HEK293 (cell line): ENCODE data around the gene NHSL2.

Source experiments
- GLIS2 ChIP-seq: fragments of 450-650 bp; formaldehyde crosslinking; IDR thresholded peaks from 2 replicates; pipeline ENCODE4 v1.5.1; 2016; ENCODE audit warnings: missing biosample characterization, missing genetic modification characterization
- ZBTB20 ChIP-seq: fragments of 450-650 bp; formaldehyde crosslinking; IDR thresholded peaks from 2 replicates; pipeline ENCODE4 v1.5.1; 2016; ENCODE audit warnings: missing biosample characterization, missing genetic modification characterization
- ZNF239 ChIP-seq: fragments of 450-650 bp; formaldehyde crosslinking; IDR thresholded peaks from 2 replicates; pipeline ENCODE4 v1.5.1; 2016; ENCODE audit warnings: missing biosample characterization, missing genetic modification characterization
- ZNF292 ChIP-seq: fragments of 450-650 bp; formaldehyde crosslinking; IDR thresholded peaks from 2 replicates; pipeline ENCODE4 v1.5.1; 2016; ENCODE audit warnings: low read depth, missing biosample characterization, missing genetic modification characterization, borderline replicate concordance
- ZNF791 ChIP-seq: fragments of 450-650 bp; formaldehyde crosslinking; IDR thresholded peaks from 2 replicates; pipeline ENCODE4 v1.5.1; 2016; ENCODE audit warnings: missing biosample characterization, missing genetic modification characterization
- TF ChIP-seq, protein P1 (sequence below): sonication (generic); formaldehyde crosslinking; IDR thresholded peaks from 2 replicates; pipeline ENCODE4 v1.8.1; 2022; ENCODE audit warnings: mild to moderate bottlenecking, moderate library complexity, missing genetic modification reagents
- TF ChIP-seq, protein P2 (sequence below): fragments of 450-650 bp; formaldehyde crosslinking; IDR thresholded peaks from 2 replicates; pipeline ENCODE4 v1.5.1; 2017; ENCODE audit warnings: missing biosample characterization, missing genetic modification characterization
- TF ChIP-seq, protein P3 (sequence below): fragments of 450-650 bp; formaldehyde crosslinking; IDR thresholded peaks from 2 replicates; pipeline ENCODE4 v1.5.1; 2016; ENCODE audit warnings: missing biosample characterization, missing genetic modification characterization, low read depth
- TF ChIP-seq, protein P4 (sequence below): fragments of 450-650 bp; formaldehyde crosslinking; conservative IDR thresholded peaks from 2 replicates; pipeline ENCODE4 v1.5.1; 2016; ENCODE audit warnings: low read depth, missing biosample characterization, missing genetic modification characterization
- TF ChIP-seq, protein P5 (sequence below): fragments of 450-650 bp; formaldehyde crosslinking; IDR thresholded peaks from 2 replicates; pipeline ENCODE4 v1.5.1; 2016; ENCODE audit warnings: missing biosample characterization, missing genetic modification characterization
- TF ChIP-seq, protein P6 (sequence below): fragments of 450-650 bp; formaldehyde crosslinking; IDR thresholded peaks from 2 replicates; pipeline ENCODE4 v1.5.1; 2016; ENCODE audit warnings: missing biosample characterization, missing genetic modification characterization

The NHSL2 gene

DNA sequence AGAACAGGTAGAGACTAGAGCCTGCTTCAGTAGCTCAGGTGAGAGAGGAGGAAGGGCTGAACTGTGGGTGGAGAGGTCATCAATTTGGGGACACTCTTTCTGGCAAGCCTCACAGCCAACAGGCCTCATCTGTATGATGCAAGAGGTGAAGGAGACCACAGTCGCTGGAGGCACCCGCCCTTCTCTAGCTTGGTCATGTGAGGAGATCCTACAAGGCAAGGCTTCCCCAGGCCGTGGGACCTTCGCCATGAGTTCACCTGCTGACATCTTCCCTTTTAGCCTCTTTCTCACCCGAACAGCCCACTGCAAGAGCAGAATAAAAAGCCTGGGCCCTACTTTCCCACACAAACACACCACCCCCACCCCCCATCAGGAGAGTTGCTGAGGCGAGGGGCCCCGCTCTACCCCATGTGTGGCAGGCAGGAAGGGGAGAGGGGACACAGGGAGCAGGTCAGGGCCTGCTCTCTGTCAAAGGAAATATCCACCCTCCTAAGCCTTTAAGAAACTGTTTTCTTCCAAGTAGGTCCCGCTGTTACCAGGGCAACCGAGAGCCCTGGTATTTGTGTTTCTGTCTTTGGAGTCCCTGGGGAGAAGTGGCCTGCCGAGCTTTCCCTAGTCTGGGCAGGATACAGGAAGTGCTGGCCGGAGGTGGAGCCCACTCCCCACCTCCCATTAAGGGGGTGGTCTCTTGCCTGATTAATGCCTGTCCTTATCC, 213.0 kb downstream of the NHSL2 start (continued):
- TF ChIP-seq, protein P1, sequence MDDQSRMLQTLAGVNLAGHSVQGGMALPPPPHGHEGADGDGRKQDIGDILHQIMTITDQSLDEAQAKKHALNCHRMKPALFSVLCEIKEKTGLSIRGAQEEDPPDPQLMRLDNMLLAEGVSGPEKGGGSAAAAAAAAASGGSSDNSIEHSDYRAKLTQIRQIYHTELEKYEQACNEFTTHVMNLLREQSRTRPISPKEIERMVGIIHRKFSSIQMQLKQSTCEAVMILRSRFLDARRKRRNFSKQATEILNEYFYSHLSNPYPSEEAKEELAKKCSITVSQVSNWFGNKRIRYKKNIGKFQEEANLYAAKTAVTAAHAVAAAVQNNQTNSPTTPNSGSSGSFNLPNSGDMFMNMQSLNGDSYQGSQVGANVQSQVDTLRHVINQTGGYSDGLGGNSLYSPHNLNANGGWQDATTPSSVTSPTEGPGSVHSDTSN = peak; percentile 36; the same call in 1 of the 2 replicates
- TF ChIP-seq, protein P2, sequence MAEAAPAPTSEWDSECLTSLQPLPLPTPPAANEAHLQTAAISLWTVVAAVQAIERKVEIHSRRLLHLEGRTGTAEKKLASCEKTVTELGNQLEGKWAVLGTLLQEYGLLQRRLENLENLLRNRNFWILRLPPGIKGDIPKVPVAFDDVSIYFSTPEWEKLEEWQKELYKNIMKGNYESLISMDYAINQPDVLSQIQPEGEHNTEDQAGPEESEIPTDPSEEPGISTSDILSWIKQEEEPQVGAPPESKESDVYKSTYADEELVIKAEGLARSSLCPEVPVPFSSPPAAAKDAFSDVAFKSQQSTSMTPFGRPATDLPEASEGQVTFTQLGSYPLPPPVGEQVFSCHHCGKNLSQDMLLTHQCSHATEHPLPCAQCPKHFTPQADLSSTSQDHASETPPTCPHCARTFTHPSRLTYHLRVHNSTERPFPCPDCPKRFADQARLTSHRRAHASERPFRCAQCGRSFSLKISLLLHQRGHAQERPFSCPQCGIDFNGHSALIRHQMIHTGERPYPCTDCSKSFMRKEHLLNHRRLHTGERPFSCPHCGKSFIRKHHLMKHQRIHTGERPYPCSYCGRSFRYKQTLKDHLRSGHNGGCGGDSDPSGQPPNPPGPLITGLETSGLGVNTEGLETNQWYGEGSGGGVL (tag by site-specific recombination) = no peak
- no peak for TF ChIP-seq ZNF791 (tag by site-specific recombination)
- TF ChIP-seq, protein P3, sequence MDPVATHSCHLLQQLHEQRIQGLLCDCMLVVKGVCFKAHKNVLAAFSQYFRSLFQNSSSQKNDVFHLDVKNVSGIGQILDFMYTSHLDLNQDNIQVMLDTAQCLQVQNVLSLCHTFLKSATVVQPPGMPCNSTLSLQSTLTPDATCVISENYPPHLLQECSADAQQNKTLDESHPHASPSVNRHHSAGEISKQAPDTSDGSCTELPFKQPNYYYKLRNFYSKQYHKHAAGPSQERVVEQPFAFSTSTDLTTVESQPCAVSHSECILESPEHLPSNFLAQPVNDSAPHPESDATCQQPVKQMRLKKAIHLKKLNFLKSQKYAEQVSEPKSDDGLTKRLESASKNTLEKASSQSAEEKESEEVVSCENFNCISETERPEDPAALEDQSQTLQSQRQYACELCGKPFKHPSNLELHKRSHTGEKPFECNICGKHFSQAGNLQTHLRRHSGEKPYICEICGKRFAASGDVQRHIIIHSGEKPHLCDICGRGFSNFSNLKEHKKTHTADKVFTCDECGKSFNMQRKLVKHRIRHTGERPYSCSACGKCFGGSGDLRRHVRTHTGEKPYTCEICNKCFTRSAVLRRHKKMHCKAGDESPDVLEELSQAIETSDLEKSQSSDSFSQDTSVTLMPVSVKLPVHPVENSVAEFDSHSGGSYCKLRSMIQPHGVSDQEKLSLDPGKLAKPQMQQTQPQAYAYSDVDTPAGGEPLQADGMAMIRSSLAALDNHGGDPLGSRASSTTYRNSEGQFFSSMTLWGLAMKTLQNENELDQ (tag by site-specific recombination) = no peak
- TF ChIP-seq GLIS2 = peak; percentile 30; the same call in 1 of the 2 replicates
- TF ChIP-seq, protein P4, sequence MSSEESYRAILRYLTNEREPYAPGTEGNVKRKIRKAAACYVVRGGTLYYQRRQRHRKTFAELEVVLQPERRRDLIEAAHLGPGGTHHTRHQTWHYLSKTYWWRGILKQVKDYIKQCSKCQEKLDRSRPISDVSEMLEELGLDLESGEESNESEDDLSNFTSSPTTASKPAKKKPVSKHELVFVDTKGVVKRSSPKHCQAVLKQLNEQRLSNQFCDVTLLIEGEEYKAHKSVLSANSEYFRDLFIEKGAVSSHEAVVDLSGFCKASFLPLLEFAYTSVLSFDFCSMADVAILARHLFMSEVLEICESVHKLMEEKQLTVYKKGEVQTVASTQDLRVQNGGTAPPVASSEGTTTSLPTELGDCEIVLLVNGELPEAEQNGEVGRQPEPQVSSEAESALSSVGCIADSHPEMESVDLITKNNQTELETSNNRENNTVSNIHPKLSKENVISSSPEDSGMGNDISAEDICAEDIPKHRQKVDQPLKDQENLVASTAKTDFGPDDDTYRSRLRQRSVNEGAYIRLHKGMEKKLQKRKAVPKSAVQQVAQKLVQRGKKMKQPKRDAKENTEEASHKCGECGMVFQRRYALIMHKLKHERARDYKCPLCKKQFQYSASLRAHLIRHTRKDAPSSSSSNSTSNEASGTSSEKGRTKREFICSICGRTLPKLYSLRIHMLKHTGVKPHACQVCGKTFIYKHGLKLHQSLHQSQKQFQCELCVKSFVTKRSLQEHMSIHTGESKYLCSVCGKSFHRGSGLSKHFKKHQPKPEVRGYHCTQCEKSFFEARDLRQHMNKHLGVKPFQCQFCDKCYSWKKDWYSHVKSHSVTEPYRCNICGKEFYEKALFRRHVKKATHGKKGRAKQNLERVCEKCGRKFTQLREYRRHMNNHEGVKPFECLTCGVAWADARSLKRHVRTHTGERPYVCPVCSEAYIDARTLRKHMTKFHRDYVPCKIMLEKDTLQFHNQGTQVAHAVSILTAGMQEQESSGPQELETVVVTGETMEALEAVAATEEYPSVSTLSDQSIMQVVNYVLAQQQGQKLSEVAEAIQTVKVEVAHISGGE (tag by site-specific recombination) = no peak
- peak; percentile 67 for TF ChIP-seq ZBTB20 (tag by site-specific recombination)
- no peak for TF ChIP-seq ZNF239
- TF ChIP-seq, protein P5, sequence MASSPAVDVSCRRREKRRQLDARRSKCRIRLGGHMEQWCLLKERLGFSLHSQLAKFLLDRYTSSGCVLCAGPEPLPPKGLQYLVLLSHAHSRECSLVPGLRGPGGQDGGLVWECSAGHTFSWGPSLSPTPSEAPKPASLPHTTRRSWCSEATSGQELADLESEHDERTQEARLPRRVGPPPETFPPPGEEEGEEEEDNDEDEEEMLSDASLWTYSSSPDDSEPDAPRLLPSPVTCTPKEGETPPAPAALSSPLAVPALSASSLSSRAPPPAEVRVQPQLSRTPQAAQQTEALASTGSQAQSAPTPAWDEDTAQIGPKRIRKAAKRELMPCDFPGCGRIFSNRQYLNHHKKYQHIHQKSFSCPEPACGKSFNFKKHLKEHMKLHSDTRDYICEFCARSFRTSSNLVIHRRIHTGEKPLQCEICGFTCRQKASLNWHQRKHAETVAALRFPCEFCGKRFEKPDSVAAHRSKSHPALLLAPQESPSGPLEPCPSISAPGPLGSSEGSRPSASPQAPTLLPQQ = peak; percentile 55
- TF ChIP-seq, protein P6, sequence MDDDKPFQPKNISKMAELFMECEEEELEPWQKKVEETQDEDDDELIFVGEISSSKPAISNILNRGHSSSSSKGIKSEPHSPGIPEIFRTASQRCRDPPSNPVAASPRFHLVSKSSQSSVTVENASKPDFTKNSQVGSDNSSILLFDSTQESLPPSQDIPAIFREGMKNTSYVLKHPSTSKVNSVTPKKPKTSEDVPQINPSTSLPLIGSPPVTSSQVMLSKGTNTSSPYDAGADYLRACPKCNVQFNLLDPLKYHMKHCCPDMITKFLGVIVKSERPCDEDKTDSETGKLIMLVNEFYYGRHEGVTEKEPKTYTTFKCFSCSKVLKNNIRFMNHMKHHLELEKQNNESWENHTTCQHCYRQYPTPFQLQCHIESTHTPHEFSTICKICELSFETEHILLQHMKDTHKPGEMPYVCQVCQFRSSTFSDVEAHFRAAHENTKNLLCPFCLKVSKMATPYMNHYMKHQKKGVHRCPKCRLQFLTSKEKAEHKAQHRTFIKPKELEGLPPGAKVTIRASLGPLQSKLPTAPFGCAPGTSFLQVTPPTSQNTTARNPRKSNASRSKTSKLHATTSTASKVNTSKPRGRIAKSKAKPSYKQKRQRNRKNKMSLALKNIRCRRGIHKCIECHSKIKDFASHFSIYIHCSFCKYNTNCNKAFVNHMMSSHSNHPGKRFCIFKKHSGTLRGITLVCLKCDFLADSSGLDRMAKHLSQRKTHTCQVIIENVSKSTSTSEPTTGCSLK (tag by site-specific recombination) = no peak
- TF ChIP-seq ZNF292 (tag by site-specific recombination) = no peak
